Natural killer cell (primary cell): ENCODE data around the gene TEX2. TPM values are rescaled to one million over a fixed set of nuclear protein-coding genes. Genes with fewer than 3 reads are reported as not detected.

Source experiments
- ATAC-seq, 3 donors: fragments of 150-1000 bp in 2 of 3; fragments of 200-7000 bp in 1 of 3; cut with Tn5 transposase; 1 replicate in 1 of 3; 2 replicates in 2 of 3; pipeline ENCODE4 v1.10.0; 2021; ENCODE audit warnings: mild to moderate bottlenecking in 2 of 3, moderate library complexity in 2 of 3
- DNase-seq, 2 donors: peaks; one replicate each; pipeline versions ENCODE4 v3.0.0 to v3.0.0-alpha.2; 2013 to 2021; ENCODE audit warnings: mixed read lengths in 1 of 2
- H3K27ac ChIP-seq: one replicate; pipeline ENCODE4 v1.5.1; 2013; ENCODE audit warnings: mild to moderate bottlenecking, low read length
- H3K27me3 ChIP-seq: one replicate; pipeline ENCODE4 v1.6.1; 2013; ENCODE audit warnings: low read length; ENCODE audit not compliant: control insufficient read depth, insufficient read depth
- H3K36me3 ChIP-seq: one replicate; pipeline ENCODE4 v1.6.1; 2013; ENCODE audit warnings: low read length; ENCODE audit not compliant: control insufficient read depth, insufficient read depth
- H3K4me1 ChIP-seq: one replicate; pipeline ENCODE4 v1.6.1; 2013; ENCODE audit warnings: low read length; ENCODE audit not compliant: control insufficient read depth, insufficient read depth
- H3K4me3 ChIP-seq: one replicate; pipeline ENCODE4 v1.5.1; 2013; ENCODE audit warnings: low read length
- H3K9me3 ChIP-seq: one replicate; pipeline ENCODE4 v1.6.1; 2013; ENCODE audit warnings: low read length; ENCODE audit not compliant: control insufficient read depth, insufficient read depth
- H3K27ac Mint-ChIP-seq, 2 donors: one replicate each; pipeline ENCODE4 v1.8.0; 2022; ENCODE audit warnings: mild to moderate bottlenecking in 2 of 2, mixed read lengths in 2 of 2, moderate library complexity in 1 of 2
- H3K27me3 Mint-ChIP-seq, 2 donors: one replicate each; pipeline ENCODE4 v1.8.0; 2022; ENCODE audit warnings: low read depth in 2 of 2, mixed read lengths in 2 of 2
- H3K36me3 Mint-ChIP-seq: one replicate; pipeline ENCODE4 v1.8.0; 2022; ENCODE audit warnings: mixed read lengths
- H3K4me1 Mint-ChIP-seq, 2 donors: one replicate each; pipeline ENCODE4 v1.8.0; 2022; ENCODE audit warnings: mixed read lengths in 2 of 2
- H3K4me3 Mint-ChIP-seq: one replicate; pipeline ENCODE4 v1.8.0; 2022; ENCODE audit warnings: mild to moderate bottlenecking, moderate library complexity, mixed read lengths
- H3K9me3 Mint-ChIP-seq, 2 donors: one replicate each; pipeline ENCODE4 v1.8.0; 2022; ENCODE audit warnings: mixed read lengths in 2 of 2
- WGBS: methylation state at CpG from one replicate; pipeline ENCODE4 v1.1.7; 2013; ENCODE audit warnings: missing lambda C conversion rate; ENCODE audit not compliant: insufficient coverage; 5-methylcytosine and 5-hydroxymethylcytosine counted together
- intact Hi-C: fragments of 100-400 bp; cut with micrococcal nuclease; formaldehyde crosslinking; loops from one replicate; pipeline ENCODE4 v1.14.2; 2022
- total RNA-seq, 4 donors: library from RNA; stranded (reverse); fragments of 120-200 nt in 1 of 4; gene quantifications; one replicate each; pipeline versions ENCODE4 v1.2.3 to v1.2.4, GENCODE V29; 2013 to 2022
- TF ChIP-seq, protein P1 (sequence below): fragments of 200-600 bp; IDR thresholded peaks from one replicate; pipeline ENCODE4 v1.8.0; 2022; ENCODE audit warnings: antibody characterized with exemption

TEX2 gene
- total RNA-seq, 3 donors from 2014 or later (not counting 1 experiment from before 2014, with no cell fraction given): 8.3 to 16.3 (median 11.3) TPM

GRCh38 chr17:64113006-64113405 is 150.1 kb downstream of the TEX2 start:
- Histone ChIP-seq H3K4me1 (peaks cover 5% of the 10 kb centered on the region), H3K4me3 (no peak overlapping the region), H3K36me3 (no peaks in the 10 kb centered on the region), H3K27me3 (no peaks in the 10 kb centered on the region), H3K9me3 (no peaks in the 10 kb centered on the region), H3K27ac (no peak overlapping the region)
- intact Hi-C loops: no loop called here
- no peak overlapping the region for H3K27ac Mint-ChIP-seq
- TF ChIP-seq, protein P1, sequence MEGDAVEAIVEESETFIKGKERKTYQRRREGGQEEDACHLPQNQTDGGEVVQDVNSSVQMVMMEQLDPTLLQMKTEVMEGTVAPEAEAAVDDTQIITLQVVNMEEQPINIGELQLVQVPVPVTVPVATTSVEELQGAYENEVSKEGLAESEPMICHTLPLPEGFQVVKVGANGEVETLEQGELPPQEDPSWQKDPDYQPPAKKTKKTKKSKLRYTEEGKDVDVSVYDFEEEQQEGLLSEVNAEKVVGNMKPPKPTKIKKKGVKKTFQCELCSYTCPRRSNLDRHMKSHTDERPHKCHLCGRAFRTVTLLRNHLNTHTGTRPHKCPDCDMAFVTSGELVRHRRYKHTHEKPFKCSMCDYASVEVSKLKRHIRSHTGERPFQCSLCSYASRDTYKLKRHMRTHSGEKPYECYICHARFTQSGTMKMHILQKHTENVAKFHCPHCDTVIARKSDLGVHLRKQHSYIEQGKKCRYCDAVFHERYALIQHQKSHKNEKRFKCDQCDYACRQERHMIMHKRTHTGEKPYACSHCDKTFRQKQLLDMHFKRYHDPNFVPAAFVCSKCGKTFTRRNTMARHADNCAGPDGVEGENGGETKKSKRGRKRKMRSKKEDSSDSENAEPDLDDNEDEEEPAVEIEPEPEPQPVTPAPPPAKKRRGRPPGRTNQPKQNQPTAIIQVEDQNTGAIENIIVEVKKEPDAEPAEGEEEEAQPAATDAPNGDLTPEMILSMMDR: no peak
- no peaks in the 10 kb centered on the region for H3K9me3 Mint-ChIP-seq
- no peaks in the 10 kb centered on the region for H3K27me3 Mint-ChIP-seq
- WGBS: 86% methylated on average over 1 of the region's 2 CpGs
- DNase-seq (no peak), ATAC-seq (no peak)
- peaks cover 16 to 53% of the 10 kb centered on the region in 2 donors for H3K4me1 Mint-ChIP-seq
- H3K36me3 Mint-ChIP-seq: no peaks in the 10 kb centered on the region
- H3K4me3 Mint-ChIP-seq: no peak overlapping the region

- no peak overlapping the region for H3K27ac ChIP-seq
Measured at GRCh38 chr17:64111831-64112230, 151.2 kb downstream of the TEX2 start.

DNA sequence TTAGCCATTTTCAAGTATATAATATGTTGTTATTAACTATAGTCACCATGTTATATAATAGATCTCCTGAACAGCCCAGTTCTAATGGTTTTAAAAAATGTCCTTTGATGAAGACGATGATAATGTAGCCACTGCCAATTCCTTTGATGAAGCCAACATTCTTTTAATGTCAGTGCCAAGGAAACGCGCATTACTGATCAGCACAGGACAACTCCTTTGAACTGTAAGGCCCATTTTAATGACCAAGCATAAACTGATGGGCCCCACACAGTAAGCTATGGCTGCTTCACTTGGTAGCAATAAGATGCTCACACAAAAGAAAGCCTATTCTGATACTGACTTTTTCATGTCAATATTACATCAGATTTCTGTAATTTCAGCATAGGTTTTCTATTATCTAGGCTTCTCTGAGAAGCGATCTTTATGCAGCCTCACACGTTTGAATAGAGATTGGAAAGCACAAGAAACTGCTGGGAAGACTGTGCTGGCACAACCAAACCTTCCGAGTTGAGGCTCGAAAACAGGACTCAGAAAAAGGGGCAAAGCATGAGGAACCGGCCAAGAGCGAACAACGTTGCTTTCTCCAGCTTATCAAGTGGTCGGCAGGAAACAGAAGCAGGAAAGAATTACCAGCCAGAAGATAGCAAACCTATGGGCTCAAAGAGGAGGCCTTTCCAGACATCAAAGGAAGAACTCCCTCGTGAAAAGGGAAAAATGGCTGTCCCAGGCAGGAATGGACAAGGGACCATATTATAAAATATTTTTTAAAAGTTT is 152.5 kb downstream of the TEX2 start:
- Histone ChIP-seq H3K4me1 (peaks cover 5% of the 10 kb centered on the region), H3K27ac (no peak overlapping the region), H3K27me3 (no peaks in the 10 kb centered on the region), H3K4me3 (no peak overlapping the region), H3K9me3 (no peaks in the 10 kb centered on the region), H3K36me3 (no peaks in the 10 kb centered on the region)
- H3K4me3 Mint-ChIP-seq: no peak overlapping the region
- intact Hi-C loops: no loop called here
- no peaks in the 10 kb centered on the region for H3K36me3 Mint-ChIP-seq
- peaks cover 27 to 59% of the 10 kb centered on the region in 2 donors for H3K4me1 Mint-ChIP-seq
- H3K27ac Mint-ChIP-seq: peak overlapping the region in 1 of 2 donors; percentile 37
- no peaks in the 10 kb centered on the region for H3K9me3 Mint-ChIP-seq
- ATAC-seq: no peak
- TF ChIP-seq, protein P1: no peak
- DNase-seq: no peak
- 76% methylated on average over 11 of the region's 12 CpGs for WGBS
- no peaks in the 10 kb centered on the region for H3K27me3 Mint-ChIP-seq

More at GRCh38 chr17:64111831-64112230, 151.2 kb downstream of the TEX2 start:
- TF ChIP-seq, protein P1: no peak
- Histone ChIP-seq H3K27me3 (no peaks in the 10 kb centered on the region), H3K9me3 (no peaks in the 10 kb centered on the region), H3K36me3 (no peaks in the 10 kb centered on the region), H3K4me3 (no peak overlapping the region), H3K4me1 (peaks cover 5% of the 10 kb centered on the region)
- ATAC-seq: no peak
- H3K27ac Mint-ChIP-seq: no peak overlapping the region
- H3K4me3 Mint-ChIP-seq: no peak overlapping the region
- H3K36me3 Mint-ChIP-seq: no peaks in the 10 kb centered on the region
- H3K4me1 Mint-ChIP-seq: peaks cover 23 to 56% of the 10 kb centered on the region in 2 donors
- H3K9me3 Mint-ChIP-seq: no peaks in the 10 kb centered on the region
- 93% methylated on average over 4 of the region's 4 CpGs for WGBS
- H3K27me3 Mint-ChIP-seq: no peaks in the 10 kb centered on the region
- DNase-seq: no peak
- intact Hi-C loops: no loop called here
